Measurements from ENCODE around the gene TSSK1B.
"Not testable (repeated sequence)": the region's sequence is repeated elsewhere in the genome, so short reads cannot be mapped to it uniquely, and the experiment has no call there.

GRCh38 chr5:113397986-113398385 is 36.8 kb downstream of the TSSK1B start:
- TF ChIP-seq, protein P1, sequence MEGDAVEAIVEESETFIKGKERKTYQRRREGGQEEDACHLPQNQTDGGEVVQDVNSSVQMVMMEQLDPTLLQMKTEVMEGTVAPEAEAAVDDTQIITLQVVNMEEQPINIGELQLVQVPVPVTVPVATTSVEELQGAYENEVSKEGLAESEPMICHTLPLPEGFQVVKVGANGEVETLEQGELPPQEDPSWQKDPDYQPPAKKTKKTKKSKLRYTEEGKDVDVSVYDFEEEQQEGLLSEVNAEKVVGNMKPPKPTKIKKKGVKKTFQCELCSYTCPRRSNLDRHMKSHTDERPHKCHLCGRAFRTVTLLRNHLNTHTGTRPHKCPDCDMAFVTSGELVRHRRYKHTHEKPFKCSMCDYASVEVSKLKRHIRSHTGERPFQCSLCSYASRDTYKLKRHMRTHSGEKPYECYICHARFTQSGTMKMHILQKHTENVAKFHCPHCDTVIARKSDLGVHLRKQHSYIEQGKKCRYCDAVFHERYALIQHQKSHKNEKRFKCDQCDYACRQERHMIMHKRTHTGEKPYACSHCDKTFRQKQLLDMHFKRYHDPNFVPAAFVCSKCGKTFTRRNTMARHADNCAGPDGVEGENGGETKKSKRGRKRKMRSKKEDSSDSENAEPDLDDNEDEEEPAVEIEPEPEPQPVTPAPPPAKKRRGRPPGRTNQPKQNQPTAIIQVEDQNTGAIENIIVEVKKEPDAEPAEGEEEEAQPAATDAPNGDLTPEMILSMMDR (IDR thresholded peaks at IDR 0.05; ENCODE audit: low read length) = not testable (repeated sequence)
- not testable (repeated sequence) for TF ChIP-seq EZH2 (IDR thresholded peaks at IDR 0.05; ENCODE audit: borderline replicate concordance, low read length)

Measured in OCI-LY1 (cell line).